ENCODE data around the gene B9D2. TPM values are rescaled to one million over a fixed set of nuclear protein-coding genes. Genes with fewer than 3 reads are reported as not detected.
A peak's percentile ranks its signal among the peaks of the same experiment; 100 is the strongest.

B9D2 gene
- total RNA-seq, 3 donors from 2014 or later: 4.0 to 7.3 (median 4.3) TPM

- Histone ChIP-seq H3K36me3 (no peaks in the 10 kb centered on the region), H3K4me3 (peak overlapping the region; percentile 82 to 97 (median 82)), H3K27ac (peak overlapping the region; percentile 78 to 92), H3K4me1 (peaks cover 0 to 6% of the 10 kb centered on the region in 2 donors), H3K9me3 (no peaks in the 10 kb centered on the region), H3K27me3 (no peaks in the 10 kb centered on the region)
- TF ChIP-seq POLR2AphosphoS5 (IDR thresholded peaks at IDR 0.05) (no peak), POLR2A (IDR thresholded peaks at IDR 0.05) (no peak), CTCF (IDR thresholded peaks at IDR 0.05) (no peak)
- no peak for DNase-seq (ENCODE audit: low spot score in 2 of 2)
- intact Hi-C loops (cut with DNase I; ENCODE audit: low total_unique reads): no loop called here
Measured at GRCh38 chr19:41354343-41354953, 9.5 kb downstream of the B9D2 start.

GRCh38 chr19:41353466-41354342 is 10.2 kb downstream of the B9D2 start, which contains the start of gene TGFB1:
TGFB1 (minus strand) TSS chr19:41353922; CDS start chr19:41353044, 878 bp downstream.
- H3K27me3 ChIP-seq: no peaks in the 10 kb centered on the region
- peak; percentile 57 to 78 for DNase-seq (ENCODE audit: low spot score in 2 of 2)
- peak within 1 kb of the TSS; percentile 82 to 97 (median 82) for H3K4me3 ChIP-seq
- H3K36me3 ChIP-seq: no peaks in the 10 kb centered on the region
- intact Hi-C loops (cut with DNase I; ENCODE audit: low total_unique reads): no loop called here
- H3K4me1 ChIP-seq: peaks cover 0 to 6% of the 10 kb centered on the region in 2 donors
- TF ChIP-seq CTCF (IDR thresholded peaks at IDR 0.05) (peak; percentile 60 to 79 (median 65)), POLR2A (IDR thresholded peaks at IDR 0.05) (no peak), POLR2AphosphoS5 (IDR thresholded peaks at IDR 0.05) (peak in 1 of 3 donors; percentile 12)
- H3K27ac ChIP-seq: peak within 1 kb of the TSS; percentile 78 to 92
- no peaks in the 10 kb centered on the region for H3K9me3 ChIP-seq

GRCh38 chr19:41352609-41353465 is 11.1 kb downstream of the B9D2 start:
- TF ChIP-seq POLR2A (IDR thresholded peaks at IDR 0.05) (no peak), POLR2AphosphoS5 (IDR thresholded peaks at IDR 0.05) (no peak), CTCF (IDR thresholded peaks at IDR 0.05) (peak in 1 of 3 donors; percentile 14)
- H3K4me1 ChIP-seq: peaks cover 0 to 6% of the 10 kb centered on the region in 2 donors
- no peaks in the 10 kb centered on the region for H3K9me3 ChIP-seq
- no peaks in the 10 kb centered on the region for H3K36me3 ChIP-seq
- H3K27ac ChIP-seq: peak overlapping the region; percentile 78 to 92
- peak overlapping the region; percentile 82 to 97 (median 82) for H3K4me3 ChIP-seq
- H3K27me3 ChIP-seq: no peaks in the 10 kb centered on the region
- intact Hi-C loops (cut with DNase I; ENCODE audit: low total_unique reads): no loop called here
- DNase-seq (ENCODE audit: low spot score in 2 of 2): peak in 1 of 2 donors; percentile 46

- peak overlapping the region; percentile 78 to 92 for H3K27ac ChIP-seq
- TF ChIP-seq POLR2AphosphoS5 (IDR thresholded peaks at IDR 0.05): no peak
- TF ChIP-seq CTCF (IDR thresholded peaks at IDR 0.05): no peak
- no peak for TF ChIP-seq POLR2A (IDR thresholded peaks at IDR 0.05)
- peak overlapping the region; percentile 82 to 97 (median 82) for H3K4me3 ChIP-seq
- H3K27me3 ChIP-seq: no peaks in the 10 kb centered on the region
- no peaks in the 10 kb centered on the region for H3K9me3 ChIP-seq
- intact Hi-C loops (cut with DNase I; ENCODE audit: low total_unique reads): no loop called here
- peaks cover 0 to 6% of the 10 kb centered on the region in 2 donors for H3K4me1 ChIP-seq
- no peaks in the 10 kb centered on the region for H3K36me3 ChIP-seq
- no peak for DNase-seq (ENCODE audit: low spot score in 2 of 2)
Measured at GRCh38 chr19:41352279-41352608, 11.7 kb downstream of the B9D2 start.

Data from breast epithelium (tissue), 4 donors.